ENCODE results near the gene STPG2.

The STPG2 gene

GRCh38 chr4:98143001-98143899, at the start of gene STPG2:
STPG2 (minus strand) TSS chr4:98143476.
- DNase-seq (ENCODE audit: low spot score): peak; percentile 96

- no peak for DNase-seq (ENCODE audit: low spot score)
Observed at GRCh38 chr4:98185279-98185678, 42.0 kb upstream of the STPG2 start.

- DNase-seq (ENCODE audit: low spot score): no peak
Observed at GRCh38 chr4:98181809-98182208, 38.5 kb upstream of the STPG2 start.

GRCh38 chr4:98179951-98180350, 36.7 kb upstream of the STPG2 start:
- DNase-seq (ENCODE audit: low spot score): no peak

- no peak for DNase-seq (ENCODE audit: low spot score)
Observed at GRCh38 chr4:98176531-98176930, 33.3 kb upstream of the STPG2 start.

GRCh38 chr4:98170035-98170434, 26.8 kb upstream of the STPG2 start:
- DNase-seq (ENCODE audit: low spot score): no peak

GRCh38 chr4:98166731-98167041, 23.4 kb upstream of the STPG2 start:
- DNase-seq (ENCODE audit: low spot score): no peak

GRCh38 chr4:98166025-98166730, 22.9 kb upstream of the STPG2 start:
- no peak for DNase-seq (ENCODE audit: low spot score)

- no peak for DNase-seq (ENCODE audit: low spot score)
Observed at GRCh38 chr4:98162696-98163095, 19.4 kb upstream of the STPG2 start.

- no peak for DNase-seq (ENCODE audit: low spot score)
Observed at GRCh38 chr4:98151145-98151924, 8.1 kb upstream of the STPG2 start.

GRCh38 chr4:98150092-98150761, 7.0 kb upstream of the STPG2 start:
- no peak for DNase-seq (ENCODE audit: low spot score)

GRCh38 chr4:98148856-98149255, 5.6 kb upstream of the STPG2 start:
- DNase-seq (ENCODE audit: low spot score): no peak

- no peak for DNase-seq (ENCODE audit: low spot score)
Observed at GRCh38 chr4:98126141-98126540, 17.1 kb downstream of the STPG2 start.

- no peak for DNase-seq (ENCODE audit: low spot score)
Observed at GRCh38 chr4:98125585-98125984, 17.7 kb downstream of the STPG2 start.

GRCh38 chr4:98117363-98117762, 25.9 kb downstream of the STPG2 start:
- no peak for DNase-seq (ENCODE audit: low spot score)

GRCh38 chr4:98113012-98113411, 30.3 kb downstream of the STPG2 start:
- DNase-seq (ENCODE audit: low spot score): no peak

- DNase-seq (ENCODE audit: low spot score): no peak
Observed at GRCh38 chr4:98110929-98111328, 32.3 kb downstream of the STPG2 start.

GRCh38 chr4:98110214-98110613, 33.1 kb downstream of the STPG2 start:
- DNase-seq (ENCODE audit: low spot score): no peak

- no peak for DNase-seq (ENCODE audit: low spot score)
Observed at GRCh38 chr4:98102660-98103059, 40.6 kb downstream of the STPG2 start.

GRCh38 chr4:98101988-98102387, 41.3 kb downstream of the STPG2 start:
- DNase-seq (ENCODE audit: low spot score): no peak

GRCh38 chr4:98098764-98099163, 44.5 kb downstream of the STPG2 start:
- DNase-seq (ENCODE audit: low spot score): no peak

- DNase-seq (ENCODE audit: low spot score): no peak
Observed at GRCh38 chr4:98094118-98094517, 49.2 kb downstream of the STPG2 start.
